Smooth muscle cell (in vitro differentiated cells): ENCODE measurements around the gene LDB1. TPM values are rescaled to one million over a fixed set of nuclear protein-coding genes. Genes with fewer than 3 reads are reported as not detected.

Source experiments
- DNase-seq: peaks from one replicate; lab custom pipeline; 2025; ENCODE audit not compliant: unreplicated experiment; lab: John Stamatoyannopoulos, UW
- H2AFZ ChIP-seq: fragments of 200-600 bp; sonication (generic); 2 replicates; pipeline ENCODE4 v1.6.0; 2016; ENCODE audit warnings: antibody characterized with exemption, low read depth, mild to moderate bottlenecking
- H3F3A ChIP-seq: fragments of 200-600 bp; sonication (generic); 2 replicates; pipeline ENCODE4 v1.6.0; 2017; ENCODE audit warnings: antibody characterized with exemption, low read depth
- H3K27ac ChIP-seq: fragments of 200-600 bp; sonication (generic); 2 replicates; pipeline ENCODE4 v1.5.1; 2016; ENCODE audit warnings: low read depth, mild to moderate bottlenecking
- H3K27me3 ChIP-seq: fragments of 200-600 bp; sonication (generic); 2 replicates; pipeline ENCODE4 v1.6.1; 2016; ENCODE audit warnings: low read depth, mild to moderate bottlenecking
- H3K36me3 ChIP-seq: fragments of 200-600 bp; sonication (generic); 2 replicates; pipeline ENCODE4 v1.5.1; 2016; ENCODE audit warnings: low read depth
- H3K4me1 ChIP-seq: fragments of 200-600 bp; sonication (generic); 2 replicates; pipeline ENCODE4 v1.5.1; 2016; ENCODE audit warnings: low read depth
- H3K4me2 ChIP-seq: fragments of 200-600 bp; sonication (generic); 2 replicates; pipeline ENCODE4 v1.6.0; 2016; ENCODE audit warnings: mild to moderate bottlenecking
- H3K4me3 ChIP-seq: fragments of 200-600 bp; sonication (generic); 2 replicates; pipeline ENCODE4 v1.5.1; 2016; ENCODE audit warnings: mild to moderate bottlenecking
- H3K79me2 ChIP-seq: fragments of 200-600 bp; sonication (generic); 2 replicates; pipeline ENCODE4 v1.6.0; 2016; ENCODE audit warnings: low read depth, mild to moderate bottlenecking
- H3K9ac ChIP-seq: fragments of 200-600 bp; sonication (generic); 2 replicates; pipeline ENCODE4 v1.6.0; 2016; ENCODE audit warnings: low read depth
- H3K9me3 ChIP-seq: fragments of 200-600 bp; sonication (generic); replicated peaks from 2 replicates; pipeline ENCODE4 v1.5.1; 2016; ENCODE audit warnings: low read depth
- H4K20me1 ChIP-seq: fragments of 200-600 bp; sonication (generic); 2 replicates; pipeline ENCODE4 v1.6.0; 2016; ENCODE audit warnings: low read depth
- WGBS: methylation state at CpG from one replicate; pipeline ENCODE4 v1.1.7; 2016; ENCODE audit warnings: low lambda C conversion rate; 5-methylcytosine and 5-hydroxymethylcytosine counted together
- polyA plus RNA-seq: library from polyadenylated mRNA; unstranded; fragments of >200 nt; fragmentation: Nextera tagmentation; extraction: Ambion mirVana; gene quantifications from 2 replicates; pipeline ENCODE4 v1.2.1, GENCODE V29; 2016
- total RNA-seq: library from RNA; depleted of rRNA; stranded (reverse); fragments of >200 nt; gene quantifications from 2 replicates; pipeline ENCODE4 v1.2.3, GENCODE V29; 2014
- TF ChIP-seq, protein P1 (sequence below): fragments of 200-600 bp; sonication (generic); IDR thresholded peaks from 2 replicates; pipeline ENCODE4 v1.5.1; 2017; ENCODE audit warnings: borderline replicate concordance, mild to moderate bottlenecking, antibody characterized with exemption; ENCODE audit not compliant: insufficient read depth, poor library complexity, severe bottlenecking

LDB1 gene
- total and polyA plus RNA-seq, 2 experiments from 2014 or later: 34.4 to 52.5 TPM

DNA sequence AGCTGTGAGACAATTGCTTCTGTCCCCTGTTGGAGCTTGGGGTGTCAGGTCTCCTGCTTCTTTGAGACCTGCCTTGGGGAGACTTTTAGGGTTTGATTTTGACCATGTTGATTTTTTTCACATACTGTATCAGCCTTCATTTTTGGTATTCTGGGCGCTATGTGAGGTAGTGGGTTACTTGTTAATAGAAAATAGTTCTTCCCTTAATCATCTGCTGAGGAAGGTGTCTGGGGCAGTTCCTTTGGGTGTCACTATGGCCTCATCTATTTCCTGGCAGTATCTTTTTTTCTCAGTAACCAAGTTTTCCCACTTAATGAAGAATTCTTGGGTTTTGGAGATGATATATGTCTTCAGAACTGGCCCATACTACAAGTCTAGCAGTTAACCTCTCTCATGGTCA is 27.4 kb upstream of the LDB1 start:
- no peak overlapping the region for H3K27ac ChIP-seq
- no peaks in the 10 kb centered on the region for H3K27me3 ChIP-seq
- DNase-seq: no peak
- H3F3A ChIP-seq: peaks cover 26% of the 10 kb centered on the region
- H3K4me3 ChIP-seq: no peak overlapping the region
- TF ChIP-seq, protein P1, sequence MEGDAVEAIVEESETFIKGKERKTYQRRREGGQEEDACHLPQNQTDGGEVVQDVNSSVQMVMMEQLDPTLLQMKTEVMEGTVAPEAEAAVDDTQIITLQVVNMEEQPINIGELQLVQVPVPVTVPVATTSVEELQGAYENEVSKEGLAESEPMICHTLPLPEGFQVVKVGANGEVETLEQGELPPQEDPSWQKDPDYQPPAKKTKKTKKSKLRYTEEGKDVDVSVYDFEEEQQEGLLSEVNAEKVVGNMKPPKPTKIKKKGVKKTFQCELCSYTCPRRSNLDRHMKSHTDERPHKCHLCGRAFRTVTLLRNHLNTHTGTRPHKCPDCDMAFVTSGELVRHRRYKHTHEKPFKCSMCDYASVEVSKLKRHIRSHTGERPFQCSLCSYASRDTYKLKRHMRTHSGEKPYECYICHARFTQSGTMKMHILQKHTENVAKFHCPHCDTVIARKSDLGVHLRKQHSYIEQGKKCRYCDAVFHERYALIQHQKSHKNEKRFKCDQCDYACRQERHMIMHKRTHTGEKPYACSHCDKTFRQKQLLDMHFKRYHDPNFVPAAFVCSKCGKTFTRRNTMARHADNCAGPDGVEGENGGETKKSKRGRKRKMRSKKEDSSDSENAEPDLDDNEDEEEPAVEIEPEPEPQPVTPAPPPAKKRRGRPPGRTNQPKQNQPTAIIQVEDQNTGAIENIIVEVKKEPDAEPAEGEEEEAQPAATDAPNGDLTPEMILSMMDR: no peak
- no peaks in the 10 kb centered on the region for H3K4me1 ChIP-seq
- 88% methylated on average over 1 of the region's 1 CpG for WGBS
- no peak overlapping the region for H2AFZ ChIP-seq
- no peak overlapping the region for H3K4me2 ChIP-seq
- peaks cover 19% of the 10 kb centered on the region for H3K79me2 ChIP-seq
- peaks cover 9% of the 10 kb centered on the region for H3K36me3 ChIP-seq
- H4K20me1 ChIP-seq: peaks cover 60% of the 10 kb centered on the region
- H3K9ac ChIP-seq: no peak overlapping the region
- no peaks in the 10 kb centered on the region for H3K9me3 ChIP-seq

DNA sequence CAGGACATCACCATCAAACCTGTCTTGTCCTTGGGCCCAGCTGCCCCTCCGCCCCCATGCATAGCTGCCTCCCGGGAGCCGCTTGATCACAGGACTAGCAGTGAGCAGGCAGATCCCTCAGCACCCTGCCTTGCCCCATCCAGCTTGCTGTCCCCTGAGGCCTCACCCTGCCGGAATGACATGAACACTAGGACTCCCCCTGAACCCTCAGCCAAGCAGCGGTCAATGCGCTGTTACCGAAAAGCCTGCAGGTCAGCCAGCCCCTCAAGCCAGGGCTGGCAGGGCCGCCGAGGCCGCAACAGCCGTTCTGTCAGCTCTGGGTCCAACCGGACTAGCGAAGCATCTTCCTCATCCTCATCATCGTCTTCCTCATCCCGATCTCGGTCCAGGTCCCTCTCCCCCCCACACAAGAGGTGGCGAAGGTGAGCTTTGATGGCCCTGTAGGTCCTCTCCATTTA is 26.8 kb upstream of the LDB1 start:
- Histone ChIP-seq H3K9me3 (no peaks in the 10 kb centered on the region), H3K79me2 (peaks cover 22% of the 10 kb centered on the region), H3K27ac (no peak overlapping the region), H3K27me3 (no peaks in the 10 kb centered on the region), H3K9ac (no peak overlapping the region), H2AFZ (no peak overlapping the region), H3K4me1 (no peaks in the 10 kb centered on the region), H4K20me1 (peaks cover 62% of the 10 kb centered on the region), H3K4me2 (no peak overlapping the region), H3K36me3 (peaks cover 9% of the 10 kb centered on the region), H3K4me3 (no peak overlapping the region), H3F3A (peaks cover 22% of the 10 kb centered on the region)
- no peak for DNase-seq
- TF ChIP-seq, protein P1: no peak
- over 99% methylated on average over 17 of the region's 17 CpGs for WGBS

DNA sequence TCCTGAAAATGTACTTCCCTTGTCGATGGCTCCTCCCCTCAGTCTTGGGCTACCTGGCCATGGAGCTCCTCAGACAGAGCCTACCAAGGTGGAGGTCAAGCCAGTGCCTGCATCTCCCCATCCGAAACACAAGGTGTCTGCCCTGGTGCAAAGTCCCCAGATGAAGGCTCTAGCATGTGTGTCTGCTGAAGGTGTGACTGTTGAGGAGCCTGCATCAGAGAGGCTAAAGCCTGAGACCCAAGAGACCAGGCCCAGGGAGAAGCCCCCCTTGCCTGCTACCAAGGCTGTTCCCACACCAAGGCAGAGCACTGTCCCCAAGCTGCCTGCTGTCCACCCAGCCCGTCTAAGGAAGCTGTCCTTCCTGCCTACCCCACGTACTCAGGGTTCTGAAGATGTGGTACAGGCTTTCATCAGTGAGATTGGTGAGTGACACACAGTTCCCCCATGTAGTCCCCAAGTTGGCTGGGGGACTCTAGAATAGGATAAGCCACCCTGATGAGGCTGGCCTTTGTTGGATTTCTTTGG is 21.5 kb upstream of the LDB1 start:
- Histone ChIP-seq H3K79me2 (peaks cover 70% of the 10 kb centered on the region), H3K4me3 (no peak overlapping the region), H3K4me1 (peaks cover 3% of the 10 kb centered on the region), H4K20me1 (peaks cover 89% of the 10 kb centered on the region), H3K27ac (no peak overlapping the region), H3K27me3 (no peaks in the 10 kb centered on the region), H3F3A (no peaks in the 10 kb centered on the region), H3K36me3 (no peaks in the 10 kb centered on the region), H3K9ac (no peak overlapping the region), H3K4me2 (no peak overlapping the region), H3K9me3 (no peaks in the 10 kb centered on the region), H2AFZ (no peak overlapping the region)
- DNase-seq: no peak
- TF ChIP-seq, protein P1: no peak
- 94% methylated on average over 4 of the region's 4 CpGs for WGBS

DNA sequence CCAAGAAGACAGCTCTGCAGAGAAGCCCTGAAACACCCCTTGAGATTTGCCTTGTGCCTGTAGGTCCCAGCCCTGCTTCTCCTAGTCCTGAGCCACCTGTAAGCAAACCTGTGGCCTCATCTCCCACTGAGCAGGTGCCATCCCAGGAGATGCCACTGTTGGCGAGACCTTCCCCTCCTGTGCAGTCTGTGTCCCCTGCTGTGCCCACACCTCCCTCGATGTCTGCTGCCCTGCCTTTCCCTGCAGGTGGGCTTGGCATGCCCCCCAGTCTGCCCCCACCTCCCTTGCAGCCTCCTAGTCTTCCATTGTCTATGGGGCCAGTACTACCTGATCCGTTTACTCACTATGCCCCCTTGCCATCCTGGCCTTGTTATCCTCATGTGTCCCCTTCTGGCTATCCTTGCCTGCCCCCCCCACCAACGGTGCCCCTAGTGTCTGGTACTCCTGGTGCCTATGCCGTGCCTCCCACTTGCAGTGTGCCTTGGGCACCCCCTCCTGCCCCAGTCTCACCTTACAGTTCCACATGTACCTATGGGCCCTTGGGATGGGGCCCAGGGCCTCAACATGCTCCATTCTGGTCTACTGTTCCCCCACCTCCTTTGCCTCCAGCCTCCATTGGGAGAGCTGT is 20.9 kb upstream of the LDB1 start:
- H2AFZ ChIP-seq: no peak overlapping the region
- H4K20me1 ChIP-seq: peaks cover 92% of the 10 kb centered on the region
- no peak for DNase-seq
- H3K9ac ChIP-seq: no peak overlapping the region
- no peaks in the 10 kb centered on the region for H3K9me3 ChIP-seq
- no peak overlapping the region for H3K27ac ChIP-seq
- TF ChIP-seq, protein P1: no peak
- no peak overlapping the region for H3K4me2 ChIP-seq
- 93% methylated on average over 5 of the region's 5 CpGs for WGBS
- H3K4me3 ChIP-seq: no peak overlapping the region
- H3K36me3 ChIP-seq: no peaks in the 10 kb centered on the region
- no peaks in the 10 kb centered on the region for H3F3A ChIP-seq
- peaks cover 76% of the 10 kb centered on the region for H3K79me2 ChIP-seq
- H3K27me3 ChIP-seq: no peaks in the 10 kb centered on the region
- peaks cover 9% of the 10 kb centered on the region for H3K4me1 ChIP-seq
